ENCODE measurements around the gene C17orf100. TPM values are rescaled to one million over a fixed set of nuclear protein-coding genes. Genes with fewer than 3 reads are reported as not detected.
"Not testable (repeated sequence)": the region's sequence is repeated elsewhere in the genome, so short reads cannot be mapped to it uniquely, and the experiment has no call there.

The C17orf100 gene
- total RNA-seq, 1 experiment from 2014 or later = 0.92 TPM

GRCh38 chr17:6691958-6692357, 40.4 kb downstream of the C17orf100 start:
- DNase-seq (ENCODE audit: low read depth) = not testable (repeated sequence)

- no peak for DNase-seq (ENCODE audit: low read depth)
Observed at GRCh38 chr17:6695051-6695450, 43.5 kb downstream of the C17orf100 start.

- DNase-seq (ENCODE audit: low read depth) = no peak
Observed at GRCh38 chr17:6695565-6695964, 44.0 kb downstream of the C17orf100 start.

- no peak for DNase-seq (ENCODE audit: low read depth)
Observed at GRCh38 chr17:6696906-6697305, 45.3 kb downstream of the C17orf100 start.

- no peak for DNase-seq (ENCODE audit: low read depth)
Observed at GRCh38 chr17:6698004-6698403, 46.4 kb downstream of the C17orf100 start.

- no peak for DNase-seq (ENCODE audit: low read depth)
Observed at GRCh38 chr17:6699997-6700947, 48.7 kb downstream of the C17orf100 start.

GRCh38 chr17:6700948-6701307, 49.4 kb downstream of the C17orf100 start:
- no peak for DNase-seq (ENCODE audit: low read depth)

GRCh38 chr17:6701719-6702118, 50.2 kb downstream of the C17orf100 start:
- no peak for DNase-seq (ENCODE audit: low read depth)

GRCh38 chr17:6702567-6703215, 51.1 kb downstream of the C17orf100 start:
- no peak for DNase-seq (ENCODE audit: low read depth)

Other genes starting within 250 kb of the C17orf100 start
- not detected in 2 replicates for gene AIPL1, start 216.6 kb upstream of the C17orf100 start, total RNA-seq (2014; rRNA removed)
- gene PIMREG, start 207.3 kb upstream of the C17orf100 start, total RNA-seq (2014; rRNA removed) = 91.4 and 94.6 TPM in 2 replicates
- gene PITPNM3, start 95.2 kb upstream of the C17orf100 start, total RNA-seq (2014; rRNA removed) = 1.5 TPM in 2 replicates
- gene KIAA0753, start 11.1 kb upstream of the C17orf100 start, total RNA-seq (2014; rRNA removed) = 9.9 and 12.8 TPM in 2 replicates
- gene TXNDC17, start 10.7 kb upstream of the C17orf100 start, total RNA-seq (2014; rRNA removed) = 226 and 251 TPM in 2 replicates
- gene MED31, start 157 bp upstream of the C17orf100 start, total RNA-seq (2014; rRNA removed) = 7.4 and 9.6 TPM in 2 replicates
- gene SLC13A5, start 61.6 kb downstream of the C17orf100 start, total RNA-seq (2014; rRNA removed) = not detected in 2 replicates
- gene XAF1, start 104.3 kb downstream of the C17orf100 start, total RNA-seq (2014; rRNA removed) = 3.0 and 6.7 TPM in 2 replicates
- gene FBXO39, start 124.5 kb downstream of the C17orf100 start, total RNA-seq (2014; rRNA removed) = not detected in 2 replicates
- not detected in 2 replicates for gene TEKT1, start 180.0 kb downstream of the C17orf100 start, total RNA-seq (2014; rRNA removed)